Keratinocyte (primary cell): Measurements from ENCODE around the gene LYPD6. TPM values are rescaled to one million over a fixed set of nuclear protein-coding genes. Genes with fewer than 3 reads are reported as not detected.

Source experiments
- DNase-seq: peaks from one replicate; pipeline ENCODE4 v3.0.0-alpha.2; 2011; ENCODE audit warnings: low read depth, missing footprints, low spot score
- FAIRE-seq: peaks from 2 replicates; lab custom pipeline; 2011; peaks lifted over from hg19 to GRCh38; lab: Jason Lieb, UNC
- H2AFZ ChIP-seq: 2 replicates; pipeline ENCODE4 v1.6.0; 2012; ENCODE audit warnings: low read length, control low read depth, inconsistent platforms; ENCODE audit not compliant: control insufficient read depth
- H3K27ac ChIP-seq: 2 replicates; pipeline ENCODE4 v1.5.1; 2011; ENCODE audit warnings: low read length; ENCODE audit not compliant: control insufficient read depth, insufficient read depth
- H3K27me3 ChIP-seq: 3 replicates; pipeline ENCODE4 v1.6.0; 2011; ENCODE audit warnings: low read length; ENCODE audit not compliant: control insufficient read depth, insufficient read depth; ENCODE audit errors: extremely low read depth
- H3K36me3 ChIP-seq, 2 experiments: 2 replicates in 1 of 2; 3 replicates in 1 of 2; pipeline ENCODE4 v1.5.1; 2011; ENCODE audit warnings: low read length in 2 of 2, mild to moderate bottlenecking in 1 of 2; ENCODE audit not compliant: control insufficient read depth in 2 of 2, insufficient read depth in 2 of 2; ENCODE audit errors: extremely low read depth in 1 of 2
- H3K4me1 ChIP-seq: 3 replicates; pipeline ENCODE4 v1.5.1; 2011; ENCODE audit warnings: low read length; ENCODE audit not compliant: control insufficient read depth, insufficient read depth; ENCODE audit errors: extremely low read depth
- H3K4me2 ChIP-seq: 3 replicates; pipeline ENCODE4 v1.6.0; 2011; ENCODE audit warnings: low read depth, low read length; ENCODE audit not compliant: control insufficient read depth, insufficient read depth; ENCODE audit errors: extremely low read depth
- H3K4me3 ChIP-seq, 3 experiments: fragments of 200-600 bp in 1 of 3; sonication (generic) in 1 of 3; 2 replicates in 2 of 3; 3 replicates in 1 of 3; pipeline ENCODE4 v1.5.1; 2011 to 2016; ENCODE audit warnings: low read length in 3 of 3, mild to moderate bottlenecking in 3 of 3, control low read depth in 2 of 3, inconsistent platforms in 1 of 3, low read depth in 1 of 3, mixed read lengths in 1 of 3, mixed run types in 1 of 3, moderate library complexity in 1 of 3; ENCODE audit not compliant: control insufficient read depth in 2 of 3, insufficient read depth in 2 of 3; ENCODE audit errors: extremely low read depth in 1 of 3
- H3K79me2 ChIP-seq: 2 replicates; pipeline ENCODE4 v1.6.0; 2012; ENCODE audit warnings: low read length; ENCODE audit not compliant: control insufficient read depth, insufficient read depth
- H3K9ac ChIP-seq: 3 replicates; pipeline ENCODE4 v1.6.0; 2011; ENCODE audit warnings: low read length; ENCODE audit not compliant: control insufficient read depth, insufficient read depth; ENCODE audit errors: extremely low read depth
- H3K9me1 ChIP-seq: 3 replicates; pipeline ENCODE4 v1.6.0; 2011; ENCODE audit warnings: low read length; ENCODE audit not compliant: control insufficient read depth, insufficient read depth; ENCODE audit errors: extremely low read depth
- H3K9me3 ChIP-seq: 2 replicates; pipeline ENCODE4 v1.5.1; 2012; ENCODE audit warnings: low read depth, low read length; ENCODE audit not compliant: control insufficient read depth
- H4K20me1 ChIP-seq: 3 replicates; pipeline ENCODE4 v1.6.0; 2011; ENCODE audit warnings: low read length; ENCODE audit not compliant: control insufficient read depth, insufficient read depth; ENCODE audit errors: extremely low read depth
- EZH2 ChIP-seq: IDR thresholded peaks from one replicate; pipeline ENCODE4 v1.6.1; 2012; ENCODE audit warnings: inconsistent platforms, mild to moderate bottlenecking, low read length, moderate library complexity
- dilution Hi-C: fragments of 300-500 bp; cut with MboI; formaldehyde crosslinking; loops from one replicate; pipeline ENCODE4 v1.7.0; 2020; ENCODE audit warnings: low sequenced_read_pairs; ENCODE audit not compliant: extremely low pct_ligation_motif_present
- polyA plus RNA-seq, 5 experiments: library from polyadenylated mRNA; depleted of rRNA in 3 of 5; stranded (reverse) in 3 of 5; stranded (forward) in 1 of 5; unstranded in 1 of 5; fragments of >200 nt; gene quantifications; 1 replicate in 1 of 5; 2 replicates in 3 of 5; 3 replicates in 1 of 5; pipeline versions ENCODE4 v1.2.1 to v1.2.3, GENCODE V29; 2011 to 2012; ENCODE audit warnings: missing spikeins in 2 of 5, low read depth in 1 of 5, low replicate concordance in 1 of 5
- TF ChIP-seq, protein P1 (sequence below), 3 experiments: IDR thresholded peaks in 1 of 3; conservative IDR thresholded peaks in 1 of 3; optimal IDR thresholded peaks in 1 of 3; 2 replicates in 2 of 3; 3 replicates in 1 of 3; pipeline versions ENCODE3 to v1.5.1; 2011; ENCODE audit warnings: low read length in 3 of 3, mild to moderate bottlenecking in 3 of 3, moderate library complexity in 2 of 3, control low read depth in 1 of 3, inconsistent platforms in 1 of 3; ENCODE audit not compliant: insufficient read depth in 2 of 3; ENCODE audit errors: extremely low read depth in 1 of 3

LYPD6 gene
- polyA plus RNA-seq, 1 donor (not counting 4 experiments of a cell fraction or from before 2014, with no cell fraction given), result 3.5 TPM

DNA sequence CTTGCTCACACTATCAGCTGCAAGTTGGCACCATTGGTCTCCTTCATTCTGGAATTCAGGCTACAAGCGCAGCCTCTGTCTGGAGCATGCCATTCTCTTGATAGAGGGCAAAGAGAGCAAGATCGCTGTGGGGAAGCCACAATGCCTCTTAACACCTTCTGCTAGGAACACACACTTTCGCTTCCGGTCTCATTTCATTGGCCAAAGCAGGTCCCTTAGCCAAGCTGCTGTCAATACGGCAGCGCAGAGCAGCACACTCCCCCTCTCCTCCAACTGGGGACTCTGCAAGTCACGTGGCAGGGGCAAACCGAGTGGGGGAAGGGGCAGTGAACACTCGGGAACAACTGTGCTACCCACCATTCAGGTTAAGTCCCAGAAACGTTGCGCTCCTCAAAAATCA lies 159.1 kb downstream of the LYPD6 start:
- TF ChIP-seq, protein P1, sequence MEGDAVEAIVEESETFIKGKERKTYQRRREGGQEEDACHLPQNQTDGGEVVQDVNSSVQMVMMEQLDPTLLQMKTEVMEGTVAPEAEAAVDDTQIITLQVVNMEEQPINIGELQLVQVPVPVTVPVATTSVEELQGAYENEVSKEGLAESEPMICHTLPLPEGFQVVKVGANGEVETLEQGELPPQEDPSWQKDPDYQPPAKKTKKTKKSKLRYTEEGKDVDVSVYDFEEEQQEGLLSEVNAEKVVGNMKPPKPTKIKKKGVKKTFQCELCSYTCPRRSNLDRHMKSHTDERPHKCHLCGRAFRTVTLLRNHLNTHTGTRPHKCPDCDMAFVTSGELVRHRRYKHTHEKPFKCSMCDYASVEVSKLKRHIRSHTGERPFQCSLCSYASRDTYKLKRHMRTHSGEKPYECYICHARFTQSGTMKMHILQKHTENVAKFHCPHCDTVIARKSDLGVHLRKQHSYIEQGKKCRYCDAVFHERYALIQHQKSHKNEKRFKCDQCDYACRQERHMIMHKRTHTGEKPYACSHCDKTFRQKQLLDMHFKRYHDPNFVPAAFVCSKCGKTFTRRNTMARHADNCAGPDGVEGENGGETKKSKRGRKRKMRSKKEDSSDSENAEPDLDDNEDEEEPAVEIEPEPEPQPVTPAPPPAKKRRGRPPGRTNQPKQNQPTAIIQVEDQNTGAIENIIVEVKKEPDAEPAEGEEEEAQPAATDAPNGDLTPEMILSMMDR (optimal IDR thresholded peaks at IDR 0.05 in 1 of 3, IDR thresholded peaks at IDR 0.05 in 1 of 3, conservative IDR thresholded peaks at IDR 0.05 in 1 of 3; ENCODE audit: extremely low read depth in 1 of 3, insufficient read depth in 2 of 3, low read length in 3 of 3), result no peak
- TF ChIP-seq EZH2, result no peak
- H4K20me1 ChIP-seq, result no peaks in the 10 kb centered on the region
- H3K36me3 ChIP-seq, result no peaks in the 10 kb centered on the region
- no peak overlapping the region for H3K4me2 ChIP-seq
- no peaks in the 10 kb centered on the region for H3K9me1 ChIP-seq
- dilution Hi-C loops, result no loop called here
- FAIRE-seq, result no peak
- no peaks in the 10 kb centered on the region for H3K9me3 ChIP-seq
- no peaks in the 10 kb centered on the region for H3K79me2 ChIP-seq
- H3K4me1 ChIP-seq, result no peaks in the 10 kb centered on the region
- no peak overlapping the region for H3K4me3 ChIP-seq
- no peak for DNase-seq
- no peak overlapping the region for H3K27ac ChIP-seq
- no peak overlapping the region for H2AFZ ChIP-seq
- no peak overlapping the region for H3K9ac ChIP-seq
- peaks cover 27% of the 10 kb centered on the region for H3K27me3 ChIP-seq

DNA sequence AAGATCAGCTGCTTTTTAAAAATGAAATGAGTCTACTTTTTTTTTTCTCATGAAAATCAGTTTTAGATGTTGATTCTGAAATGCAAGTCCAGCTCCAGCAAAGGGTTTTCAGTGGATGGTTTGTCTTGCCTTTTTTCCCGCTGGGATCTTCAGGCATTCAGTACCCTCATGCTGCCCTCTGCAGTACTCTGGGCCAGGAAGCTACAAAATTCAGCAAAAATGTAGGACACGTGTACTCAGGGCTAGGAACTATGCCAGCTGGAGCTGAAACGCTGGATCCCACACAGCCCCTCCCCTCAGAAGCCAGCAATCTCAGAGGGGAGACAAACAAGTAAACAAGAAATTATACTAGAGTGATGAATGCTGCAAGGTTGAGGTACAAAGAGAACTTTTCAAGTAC lies 159.9 kb downstream of the LYPD6 start:
- no peaks in the 10 kb centered on the region for H3K4me1 ChIP-seq
- no peaks in the 10 kb centered on the region for H3K9me1 ChIP-seq
- TF ChIP-seq EZH2, result no peak
- TF ChIP-seq, protein P1 (optimal IDR thresholded peaks at IDR 0.05 in 1 of 3, IDR thresholded peaks at IDR 0.05 in 1 of 3, conservative IDR thresholded peaks at IDR 0.05 in 1 of 3; ENCODE audit: extremely low read depth in 1 of 3, insufficient read depth in 2 of 3, low read length in 3 of 3), result no peak
- dilution Hi-C loops, result no loop called here
- FAIRE-seq (no peak), DNase-seq (no peak)
- H4K20me1 ChIP-seq, result no peaks in the 10 kb centered on the region
- no peak overlapping the region for H2AFZ ChIP-seq
- H3K4me2 ChIP-seq, result no peak overlapping the region
- no peaks in the 10 kb centered on the region for H3K9me3 ChIP-seq
- H3K27ac ChIP-seq, result no peak overlapping the region
- peaks cover 26% of the 10 kb centered on the region for H3K27me3 ChIP-seq
- H3K9ac ChIP-seq, result no peak overlapping the region
- H3K79me2 ChIP-seq, result no peaks in the 10 kb centered on the region
- no peak overlapping the region for H3K4me3 ChIP-seq
- H3K36me3 ChIP-seq, result no peaks in the 10 kb centered on the region
